Prostate gland (tissue), 2 donors: ENCODE results near the gene C6orf89.

ENCODE experiments used
- CTCF ChIP-seq, 4 experiments: fragments of 200-600 bp in 2 of 4; fragments of 450-650 bp in 2 of 4; sonication (generic) in 2 of 4; IDR thresholded peaks; 1 replicate in 3 of 4; 2 replicates in 1 of 4; pipeline ENCODE4 v1.5.1; 2016 to 2019; ENCODE audit warnings: antibody characterized with exemption in 4 of 4, mild to moderate bottlenecking in 2 of 4, moderate library complexity in 2 of 4
- POLR2A ChIP-seq: fragments of 450-650 bp; IDR thresholded peaks from one replicate; pipeline ENCODE4 v1.6.1; 2016; ENCODE audit warnings: antibody characterized with exemption, mild to moderate bottlenecking

- TF ChIP-seq POLR2A (no peak), CTCF (IDR thresholded peaks at IDR 0.05) (no peak)
These were observed 44.0 kb upstream of the C6orf89 start for GRCh38 chr6:36841756-36842155.
